ENCODE data around the gene FAM120C.

Gene FAM120C

DNA sequence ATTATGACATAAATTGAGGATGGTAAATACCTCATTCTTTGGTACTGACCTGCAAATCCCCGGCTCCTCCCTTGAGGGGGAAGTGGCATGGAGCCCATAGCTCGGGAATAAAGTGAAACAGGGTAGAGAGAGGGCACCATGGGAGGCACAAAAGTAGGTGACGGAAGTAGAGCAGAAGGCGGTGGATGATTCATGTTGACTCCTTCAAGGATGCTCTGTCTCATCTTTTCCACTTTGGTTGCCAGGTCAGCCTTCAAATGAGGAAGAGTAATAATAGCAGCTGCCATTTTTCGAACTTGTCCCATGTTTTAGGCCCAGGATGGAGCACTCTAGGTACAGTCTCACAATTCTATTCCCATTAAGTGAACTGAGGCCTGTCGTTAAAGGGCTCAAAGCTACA is 97.4 kb downstream of the FAM120C start:
- H3K9me3 Mint-ChIP-seq = no peaks in the 10 kb centered on the region
- peaks cover 6 to 19% of the 10 kb centered on the region in 2 donors for H3K36me3 Mint-ChIP-seq
- no peaks in the 10 kb centered on the region for H3K27me3 Mint-ChIP-seq
- DNase-seq = no peak
- no peaks in the 10 kb centered on the region for H3K4me1 Mint-ChIP-seq
- no peak overlapping the region for H3K4me3 Mint-ChIP-seq
- no peak overlapping the region for H3K27ac Mint-ChIP-seq
- ATAC-seq (replicated peaks) = no peak

DNA sequence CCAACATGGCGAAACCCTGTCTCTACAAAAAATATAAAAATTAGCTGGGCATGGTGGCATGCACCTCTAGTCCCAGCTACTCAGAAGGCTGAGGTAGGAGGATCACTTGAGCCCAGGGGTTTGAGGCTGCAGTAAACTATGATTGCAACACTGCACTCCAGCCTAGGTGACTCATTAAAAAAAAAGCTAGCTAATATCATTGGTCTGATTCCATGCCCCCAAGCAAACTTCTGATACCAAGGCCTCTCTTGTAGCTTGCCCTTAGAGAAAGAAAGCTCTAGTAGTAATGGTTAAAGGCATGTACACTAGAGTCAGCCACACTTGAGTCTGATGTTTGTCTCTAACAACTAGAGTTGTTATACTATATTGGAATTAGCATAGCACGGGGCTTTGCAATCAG is 106.2 kb downstream of the FAM120C start:
- DNase-seq (no peak), ATAC-seq (replicated peaks) (no peak)
- no peaks in the 10 kb centered on the region for H3K9me3 Mint-ChIP-seq
- H3K27me3 Mint-ChIP-seq = no peaks in the 10 kb centered on the region
- H3K4me3 Mint-ChIP-seq = no peak overlapping the region
- H3K4me1 Mint-ChIP-seq = no peaks in the 10 kb centered on the region
- no peak overlapping the region for H3K27ac Mint-ChIP-seq
- H3K36me3 Mint-ChIP-seq = peaks cover 7% of the 10 kb centered on the region in 2 donors

DNA sequence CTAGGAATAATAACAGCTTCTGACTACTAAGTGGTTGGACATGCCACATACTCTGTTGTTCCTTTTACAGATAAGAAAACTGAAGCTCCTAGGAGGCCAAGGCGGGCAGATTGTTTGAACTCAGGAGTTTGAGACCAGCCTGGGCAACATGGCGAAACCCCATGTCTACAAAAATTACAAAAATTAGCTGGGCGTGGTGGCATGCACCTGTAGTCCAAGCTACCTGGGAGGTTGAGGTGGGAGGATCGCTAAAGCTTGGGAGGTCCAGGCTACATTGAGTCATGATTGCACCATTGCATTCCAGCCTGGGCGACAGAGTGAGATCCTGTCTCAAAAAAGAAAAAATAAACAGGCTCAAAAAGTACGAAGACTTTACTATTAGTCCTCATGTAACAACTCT is 108.2 kb downstream of the FAM120C start:
- no peak for DNase-seq
- Mint-ChIP-seq H3K4me3 (no peak overlapping the region), H3K36me3 (peaks cover 7% of the 10 kb centered on the region in 2 donors), H3K27me3 (no peaks in the 10 kb centered on the region), H3K27ac (no peak overlapping the region), H3K9me3 (no peaks in the 10 kb centered on the region), H3K4me1 (no peaks in the 10 kb centered on the region)
- ATAC-seq (replicated peaks) = no peak

DNA sequence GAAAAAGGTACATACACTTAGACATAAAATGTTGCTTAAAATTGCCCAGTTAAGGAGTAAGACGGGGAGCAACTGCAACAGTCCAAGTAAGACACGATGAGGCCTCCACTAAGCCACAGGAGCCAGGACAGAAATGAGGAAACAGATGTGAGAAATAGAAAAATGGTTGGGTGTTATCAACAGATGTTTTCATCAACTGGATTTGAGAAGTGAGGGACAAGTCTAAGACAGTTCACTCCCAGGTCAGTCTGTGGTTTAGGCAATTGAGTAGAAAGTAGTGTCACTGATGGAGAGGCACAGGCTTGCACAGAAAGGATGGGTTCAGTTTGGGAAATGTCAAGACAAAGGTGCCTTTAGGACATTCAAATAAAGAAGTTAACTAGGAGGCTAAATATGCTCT is 115.3 kb downstream of the FAM120C start:
- DNase-seq (no peak), ATAC-seq (replicated peaks) (no peak)
- H3K9me3 Mint-ChIP-seq = no peaks in the 10 kb centered on the region
- peaks cover 0 to 4% of the 10 kb centered on the region in 2 donors for H3K36me3 Mint-ChIP-seq
- no peaks in the 10 kb centered on the region for H3K27me3 Mint-ChIP-seq
- H3K27ac Mint-ChIP-seq = no peak overlapping the region
- no peaks in the 10 kb centered on the region for H3K4me1 Mint-ChIP-seq
- H3K4me3 Mint-ChIP-seq = no peak overlapping the region

DNA sequence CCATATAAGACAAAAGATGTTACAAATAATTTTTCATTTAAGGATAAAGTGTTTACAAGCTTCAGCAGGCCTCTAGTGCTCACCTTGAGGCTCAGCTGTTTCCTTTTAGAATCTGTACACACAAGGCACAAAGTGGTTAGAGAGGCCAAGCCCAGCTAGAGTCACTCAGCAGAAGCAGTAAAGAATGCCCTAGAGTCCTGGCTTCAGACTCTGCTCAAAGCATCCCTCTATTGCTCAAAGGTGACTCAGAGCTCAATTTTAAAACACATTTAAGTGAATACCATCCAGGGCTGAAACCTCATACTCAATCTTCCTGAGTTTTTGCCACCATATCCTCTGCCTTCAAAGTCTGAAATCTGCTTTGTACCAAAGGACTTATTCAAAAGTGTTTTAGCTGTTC is 116.2 kb downstream of the FAM120C start:
- Mint-ChIP-seq H3K4me1 (no peaks in the 10 kb centered on the region), H3K4me3 (no peak overlapping the region), H3K27ac (no peak overlapping the region), H3K9me3 (no peaks in the 10 kb centered on the region), H3K36me3 (peaks cover 0 to 4% of the 10 kb centered on the region in 2 donors), H3K27me3 (no peaks in the 10 kb centered on the region)
- no peak for DNase-seq
- no peak for ATAC-seq (replicated peaks)

DNA sequence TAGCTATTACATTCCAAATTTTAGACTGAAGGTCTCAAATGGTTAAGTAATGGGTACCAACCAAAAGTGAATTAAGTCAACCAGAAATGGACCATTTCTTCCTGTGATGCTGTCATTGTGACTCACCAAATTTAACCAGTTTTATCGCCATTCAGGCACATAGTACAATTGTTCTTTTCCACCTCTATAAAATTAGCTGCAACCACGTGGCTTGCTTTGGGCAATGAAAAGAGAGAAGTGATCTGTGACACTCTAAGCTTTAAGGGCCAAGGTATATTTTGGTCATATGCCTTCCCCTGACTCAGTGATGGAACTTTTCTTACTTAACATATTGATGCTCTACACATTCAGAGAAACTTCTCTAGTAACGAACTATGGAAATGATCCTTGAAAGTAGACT is 118.5 kb downstream of the FAM120C start:
- Mint-ChIP-seq H3K9me3 (no peaks in the 10 kb centered on the region), H3K4me1 (no peaks in the 10 kb centered on the region)

DNA sequence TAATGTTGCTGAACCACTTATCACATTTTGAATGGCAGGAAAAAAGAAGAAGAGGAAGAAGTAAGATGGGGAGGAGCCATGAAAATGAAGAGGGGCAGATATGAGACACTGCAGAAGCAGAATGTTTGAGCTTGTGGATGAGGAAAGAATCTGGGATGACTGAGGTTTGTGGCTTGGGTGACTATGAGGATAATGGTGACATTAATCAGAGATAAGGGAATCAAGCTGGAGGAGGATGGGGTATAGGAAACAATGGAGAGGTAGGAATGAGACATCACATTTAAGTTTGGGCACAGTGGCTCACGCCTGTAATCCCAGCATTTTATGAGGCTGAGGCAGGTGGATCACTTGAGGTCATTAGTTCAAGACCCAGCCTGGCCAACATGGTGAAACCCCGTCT is 119.7 kb downstream of the FAM120C start:
- ATAC-seq (replicated peaks) (no peak), DNase-seq (no peak)
- Mint-ChIP-seq H3K27ac (no peak overlapping the region), H3K9me3 (no peaks in the 10 kb centered on the region), H3K4me3 (no peak overlapping the region), H3K27me3 (no peaks in the 10 kb centered on the region), H3K4me1 (no peaks in the 10 kb centered on the region), H3K36me3 (no peaks in the 10 kb centered on the region)

More for the DNA sequence above, 118.5 kb downstream of the FAM120C start:
- no peaks in the 10 kb centered on the region for H3K27me3 Mint-ChIP-seq
- no peak overlapping the region for H3K27ac Mint-ChIP-seq
- DNase-seq = no peak
- ATAC-seq (replicated peaks) = no peak
- no peak overlapping the region for H3K4me3 Mint-ChIP-seq
- no peaks in the 10 kb centered on the region for H3K36me3 Mint-ChIP-seq

DNA sequence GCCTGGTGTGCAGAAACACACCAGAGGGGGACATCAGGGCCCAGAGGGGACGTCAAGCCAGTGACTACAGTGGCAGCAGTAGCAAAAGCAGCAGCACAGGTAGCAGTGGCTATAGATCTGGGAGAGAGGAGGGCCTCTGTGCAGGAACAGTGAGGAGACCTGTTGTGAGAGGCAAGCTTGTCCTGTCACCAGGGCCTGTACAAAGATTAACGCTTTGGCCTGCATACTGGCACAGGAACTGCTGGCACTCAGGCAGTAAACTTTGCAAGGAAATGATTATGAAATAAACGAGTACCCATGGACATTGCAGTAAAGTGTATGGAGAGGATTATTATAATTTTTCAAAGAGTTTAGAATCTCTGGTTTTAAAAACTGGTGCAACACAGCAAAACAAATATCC is 133.3 kb downstream of the FAM120C start:
- H3K27me3 Mint-ChIP-seq = no peaks in the 10 kb centered on the region
- no peaks in the 10 kb centered on the region for H3K9me3 Mint-ChIP-seq
- H3K27ac Mint-ChIP-seq = no peak overlapping the region
- ATAC-seq (replicated peaks) = no peak
- peaks cover 5 to 9% of the 10 kb centered on the region in 2 donors for H3K4me1 Mint-ChIP-seq
- no peak for DNase-seq
- H3K36me3 Mint-ChIP-seq = peaks cover 0 to 3% of the 10 kb centered on the region in 2 donors
- H3K4me3 Mint-ChIP-seq = no peak overlapping the region

DNA sequence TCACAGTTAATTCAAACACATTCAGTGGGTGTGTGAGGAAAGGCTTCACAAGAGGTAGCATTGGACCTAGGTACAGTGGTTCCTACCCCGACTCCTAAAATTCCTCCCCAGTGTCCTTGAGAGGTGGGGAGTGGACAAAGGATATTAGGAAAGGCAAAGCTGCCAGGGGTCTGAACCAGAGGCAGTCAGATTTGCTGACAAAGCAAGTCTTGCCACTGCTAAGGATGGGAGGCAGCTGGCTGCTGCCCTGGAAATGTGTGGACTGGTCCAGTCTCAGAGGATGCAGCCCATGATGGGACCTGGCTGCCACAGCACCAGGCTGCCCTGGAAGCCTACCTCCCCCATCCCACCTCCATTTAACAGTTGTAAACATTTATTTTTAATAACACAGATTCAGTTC is 134.6 kb downstream of the FAM120C start:
- Mint-ChIP-seq H3K9me3 (no peaks in the 10 kb centered on the region), H3K4me3 (no peak overlapping the region), H3K27me3 (no peaks in the 10 kb centered on the region), H3K36me3 (peaks cover 0 to 3% of the 10 kb centered on the region in 2 donors), H3K4me1 (peaks cover 5 to 9% of the 10 kb centered on the region in 2 donors), H3K27ac (no peak overlapping the region)
- no peak for ATAC-seq (replicated peaks)
- no peak for DNase-seq

DNA sequence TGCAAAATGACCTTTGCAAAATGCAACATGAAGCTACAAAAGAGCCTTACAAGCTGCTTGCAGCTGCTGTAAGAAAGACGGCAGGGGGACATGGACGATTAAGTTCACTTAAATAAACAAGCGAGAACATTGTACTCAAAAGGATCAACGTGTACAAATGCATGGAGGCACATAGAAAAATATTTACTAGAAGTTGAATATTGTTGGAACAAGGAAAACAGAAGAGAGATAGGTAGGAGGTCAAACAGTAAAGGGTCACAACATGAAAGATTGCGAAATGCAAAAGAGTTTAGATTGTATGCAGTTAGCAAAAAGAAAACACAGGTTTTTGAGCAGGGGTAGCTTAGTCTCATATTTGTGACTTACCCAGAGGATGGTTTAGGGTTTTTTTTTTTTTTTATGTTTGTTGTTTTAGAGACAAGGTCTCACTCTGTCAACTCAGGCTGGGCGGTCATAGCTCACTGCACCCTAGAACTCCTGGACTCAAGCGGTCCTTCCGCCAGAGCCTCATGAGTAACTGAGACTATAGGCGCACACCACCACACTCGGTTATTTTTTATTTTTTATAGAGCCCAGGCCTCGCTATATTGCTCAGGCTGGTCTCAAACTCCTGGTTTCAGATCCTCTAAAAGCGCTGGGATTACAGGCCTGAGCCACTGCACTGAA is 137.4 kb downstream of the FAM120C start:
- H3K27ac Mint-ChIP-seq = peak overlapping the region; percentile 98
- peak overlapping the region in 1 of 2 donors; percentile 93 for H3K4me3 Mint-ChIP-seq
- H3K36me3 Mint-ChIP-seq = peaks cover 2 to 3% of the 10 kb centered on the region in 2 donors
- DNase-seq = peak; percentile 1
- no peaks in the 10 kb centered on the region for H3K27me3 Mint-ChIP-seq
- H3K4me1 Mint-ChIP-seq = peaks cover 5 to 16% of the 10 kb centered on the region in 2 donors
- no peak for ATAC-seq (replicated peaks)
- no peaks in the 10 kb centered on the region for H3K9me3 Mint-ChIP-seq

DNA sequence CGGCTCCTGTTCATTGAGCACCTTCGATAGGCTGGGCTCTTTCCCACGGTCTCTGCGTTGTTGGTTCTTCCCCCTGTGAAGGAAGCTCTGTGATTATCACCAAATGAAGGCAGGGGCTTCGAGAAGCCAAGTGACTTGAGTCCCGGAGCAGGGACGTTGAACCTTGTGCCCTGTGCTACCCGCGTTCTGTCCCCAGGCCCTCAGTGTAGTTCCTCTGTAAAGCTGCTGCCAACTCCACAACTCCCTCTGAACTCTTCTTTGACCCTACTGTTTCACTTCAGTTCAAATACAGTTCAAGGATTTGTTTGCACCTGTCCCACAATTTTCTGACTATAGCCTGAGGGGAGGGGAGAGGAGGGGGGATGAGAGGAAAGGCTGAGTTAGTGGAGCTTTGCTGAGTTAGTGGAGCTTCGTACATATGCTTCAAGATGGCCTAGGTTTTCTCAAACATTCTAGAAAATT is 138.1 kb downstream of the FAM120C start:
- ATAC-seq (replicated peaks) (no peak), DNase-seq (no peak)
- H3K9me3 Mint-ChIP-seq = no peaks in the 10 kb centered on the region
- peaks cover 5 to 21% of the 10 kb centered on the region in 2 donors for H3K4me1 Mint-ChIP-seq
- peak overlapping the region; percentile 93 to 96 for H3K4me3 Mint-ChIP-seq
- H3K27me3 Mint-ChIP-seq = no peaks in the 10 kb centered on the region
- peak overlapping the region; percentile 98 for H3K27ac Mint-ChIP-seq
- H3K36me3 Mint-ChIP-seq = peaks cover 2 to 7% of the 10 kb centered on the region in 2 donors

DNA sequence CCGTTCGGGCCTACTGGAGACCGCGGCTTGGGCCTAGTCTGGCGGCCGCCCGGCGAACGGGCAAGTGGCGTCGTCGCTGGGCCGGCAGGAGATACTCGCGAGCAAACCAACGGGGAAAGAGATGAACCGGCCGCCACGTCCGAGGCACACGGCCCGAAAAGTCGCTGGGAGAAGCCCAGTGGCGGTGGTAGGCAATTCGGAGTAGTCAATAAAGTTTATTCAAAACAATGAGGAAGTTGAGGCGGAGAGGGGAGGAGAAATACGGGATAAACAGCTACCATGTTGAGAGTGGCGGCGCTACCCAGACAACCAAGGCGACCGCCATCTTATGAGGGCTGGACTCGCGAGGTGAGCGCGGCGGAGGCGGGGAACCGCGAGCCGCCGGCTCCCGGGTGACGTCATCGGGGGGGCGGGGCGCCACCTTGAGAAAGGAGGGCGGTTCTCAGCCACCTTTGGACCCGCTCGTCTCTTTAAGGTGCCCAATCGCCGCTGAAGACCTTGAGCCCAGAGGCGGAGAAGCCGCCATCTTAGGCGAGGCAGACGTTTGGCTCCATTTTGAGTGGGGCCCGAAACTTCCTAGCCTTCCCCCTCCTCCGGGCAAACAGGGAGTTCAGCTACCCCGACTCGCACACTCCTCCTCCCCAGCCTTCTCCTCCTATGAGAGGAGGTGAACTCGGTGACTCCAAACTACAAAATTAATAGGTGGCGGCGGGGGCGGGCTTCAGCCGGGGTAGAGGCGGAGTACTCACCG is 138.8 kb downstream of the FAM120C start, which contains the start of gene PHF8:
TSS of gene PHF8 (minus strand) at position 348 of the 751 bp plus-strand sequence. CDS start 1,745 bp downstream, outside the sequence.
- peaks cover 5 to 21% of the 10 kb centered on the region in 2 donors for H3K4me1 Mint-ChIP-seq
- peak within 1 kb of the TSS; percentile 93 to 96 for H3K4me3 Mint-ChIP-seq
- no peaks in the 10 kb centered on the region for H3K27me3 Mint-ChIP-seq
- peak; percentile 93 for DNase-seq
- H3K27ac Mint-ChIP-seq = peak within 1 kb of the TSS; percentile 98
- H3K9me3 Mint-ChIP-seq = no peaks in the 10 kb centered on the region
- ATAC-seq (replicated peaks) = peak; percentile 88 to 89
- H3K36me3 Mint-ChIP-seq = peaks cover 2 to 7% of the 10 kb centered on the region in 2 donors

DNA sequence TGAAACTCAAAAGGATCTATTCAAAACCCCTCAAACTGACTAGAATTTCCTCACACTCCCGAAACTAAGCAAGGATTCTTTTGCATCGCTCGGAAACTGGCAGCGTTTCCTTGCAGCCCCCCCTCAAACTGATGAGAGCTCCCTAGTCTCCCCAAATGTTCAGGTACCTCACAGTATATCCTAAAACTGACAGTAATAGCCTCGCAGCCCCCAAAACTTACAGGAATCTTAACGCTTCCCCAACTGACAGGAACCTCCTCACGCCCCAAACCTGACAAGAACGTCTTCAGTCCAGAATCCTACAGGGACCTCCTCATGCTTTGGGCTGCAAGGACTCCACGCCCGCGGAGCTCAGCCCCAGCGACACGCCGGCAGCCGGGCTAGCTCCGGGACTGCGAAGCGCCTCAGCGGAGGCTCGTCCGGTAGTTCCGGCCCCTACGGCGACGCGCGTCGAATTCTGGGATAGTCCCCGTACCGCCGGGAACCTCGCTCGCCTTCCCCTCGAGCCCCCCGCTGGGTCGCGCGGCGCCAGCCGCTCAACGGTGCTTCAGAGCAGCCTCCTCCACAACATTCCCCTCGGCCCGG is 139.4 kb downstream of the FAM120C start:
- H3K27ac Mint-ChIP-seq = peak overlapping the region; percentile 98
- H3K4me1 Mint-ChIP-seq = peaks cover 5 to 21% of the 10 kb centered on the region in 2 donors
- DNase-seq = peak; percentile 1
- H3K36me3 Mint-ChIP-seq = peaks cover 2 to 7% of the 10 kb centered on the region in 2 donors
- no peaks in the 10 kb centered on the region for H3K27me3 Mint-ChIP-seq
- H3K4me3 Mint-ChIP-seq = peak overlapping the region; percentile 93 to 96
- H3K9me3 Mint-ChIP-seq = no peaks in the 10 kb centered on the region
- peak; percentile 25 to 27 for ATAC-seq (replicated peaks)

DNA sequence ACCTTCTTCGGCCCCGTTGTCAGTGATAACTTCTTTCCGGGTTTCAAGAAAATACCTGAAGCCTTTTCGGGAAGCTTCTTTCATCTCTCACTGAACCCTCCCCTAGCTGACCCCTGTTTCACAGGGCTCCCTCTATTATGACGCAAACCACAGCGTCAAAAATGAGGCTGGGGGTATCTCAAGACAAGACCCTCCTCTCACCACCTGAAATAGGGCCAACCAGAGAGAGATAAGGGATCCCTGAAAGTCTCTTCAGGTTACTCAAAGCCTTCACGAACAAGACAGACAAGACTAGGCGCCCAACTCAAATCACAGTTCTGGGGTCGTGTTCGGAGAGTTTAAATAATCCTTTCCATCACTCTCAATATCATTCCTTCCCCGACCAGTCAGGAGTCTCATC is 140.0 kb downstream of the FAM120C start:
- ATAC-seq (replicated peaks) = no peak

More for the DNA sequence above, 140.0 kb downstream of the FAM120C start:
- DNase-seq = no peak
- Mint-ChIP-seq H3K36me3 (peaks cover 2 to 7% of the 10 kb centered on the region in 2 donors), H3K27ac (peak overlapping the region; percentile 98), H3K4me1 (peaks cover 5 to 21% of the 10 kb centered on the region in 2 donors), H3K4me3 (peak overlapping the region; percentile 93 to 96), H3K9me3 (no peaks in the 10 kb centered on the region), H3K27me3 (no peaks in the 10 kb centered on the region)
